H9 (cell line): ENCODE measurements around the gene CLVS2. TPM values are rescaled to one million over a fixed set of nuclear protein-coding genes. Genes with fewer than 3 reads are reported as not detected.

Experiments used
- DNase-seq: peaks from one replicate; pipeline ENCODE4 v3.0.0-alpha.2; 2017
- H2AFZ ChIP-seq: one replicate; pipeline ENCODE4 v1.6.1; 2013; ENCODE audit warnings: mild to moderate bottlenecking, low read length, control low read depth, moderate library complexity
- H2AK5ac ChIP-seq: 2 replicates; pipeline ENCODE4 v1.6.1; 2013; ENCODE audit warnings: low read length, control low read depth, mixed read lengths; ENCODE audit not compliant: insufficient read length
- H2BK120ac ChIP-seq: one replicate; pipeline ENCODE4 v1.6.1; 2013; ENCODE audit warnings: low read depth, mild to moderate bottlenecking, low read length, control low read depth, inconsistent platforms; ENCODE audit not compliant: poor library complexity, severe bottlenecking
- H2BK12ac ChIP-seq: 2 replicates; pipeline ENCODE4 v1.6.1; 2013; ENCODE audit warnings: low read length, control low read depth, mixed read lengths, low read depth; ENCODE audit not compliant: insufficient read length
- H2BK15ac ChIP-seq: 2 replicates; pipeline ENCODE4 v1.6.1; 2013; ENCODE audit warnings: low read depth, low read length, control low read depth
- H2BK20ac ChIP-seq: one replicate; pipeline ENCODE4 v1.6.1; 2013; ENCODE audit warnings: low read depth, mild to moderate bottlenecking, low read length, control low read depth, inconsistent platforms; ENCODE audit not compliant: poor library complexity, severe bottlenecking
- H2BK5ac ChIP-seq: 2 replicates; pipeline ENCODE4 v1.6.1; 2013; ENCODE audit warnings: low read length, control low read depth, mixed read lengths; ENCODE audit not compliant: insufficient read length
- H3K14ac ChIP-seq: 2 replicates; pipeline ENCODE4 v1.6.1; 2013; ENCODE audit warnings: low read length, control low read depth; ENCODE audit not compliant: insufficient read depth
- H3K18ac ChIP-seq: 2 replicates; pipeline ENCODE4 v1.6.1; 2013; ENCODE audit warnings: low read depth, mild to moderate bottlenecking, mixed read lengths, low read length, control low read depth; ENCODE audit not compliant: insufficient read length
- H3K23ac ChIP-seq: 2 replicates; pipeline ENCODE4 v1.6.1; 2013; ENCODE audit warnings: low read length, control low read depth, mixed read lengths, low read depth; ENCODE audit not compliant: insufficient read length
- H3K23me2 ChIP-seq: 2 replicates; pipeline ENCODE4 v1.6.1; 2013; ENCODE audit warnings: low read depth, mild to moderate bottlenecking, mixed read lengths, low read length, control low read depth; ENCODE audit not compliant: insufficient read length, poor library complexity, severe bottlenecking
- H3K27ac ChIP-seq: 2 replicates; pipeline ENCODE4 v1.5.1; 2013; ENCODE audit warnings: low read length, control low read depth, mixed read lengths, low read depth; ENCODE audit not compliant: insufficient read length
- H3K27me3 ChIP-seq: 2 replicates; pipeline ENCODE4 v1.6.1; 2013; ENCODE audit warnings: low read length, control low read depth, inconsistent platforms; ENCODE audit not compliant: insufficient read depth
- H3K4ac ChIP-seq: 2 replicates; pipeline ENCODE4 v1.6.1; 2013; ENCODE audit warnings: low read depth, mild to moderate bottlenecking, control low read depth, inconsistent platforms, low read length, moderate library complexity
- H3K4me1 ChIP-seq: 2 replicates; pipeline ENCODE4 v1.6.1; 2013; ENCODE audit warnings: low read length, control low read depth, inconsistent platforms; ENCODE audit not compliant: insufficient read depth
- H3K4me2 ChIP-seq: 2 replicates; pipeline ENCODE4 v1.6.1; 2013; ENCODE audit warnings: low read length, control low read depth, mixed read lengths; ENCODE audit not compliant: insufficient read length, insufficient read depth
- H3K56ac ChIP-seq: 2 replicates; pipeline ENCODE4 v1.6.1; 2013; ENCODE audit warnings: low read depth, mild to moderate bottlenecking, mixed read lengths, low read length, control low read depth; ENCODE audit not compliant: insufficient read length
- H3K79me1 ChIP-seq: 2 replicates; pipeline ENCODE4 v1.6.1; 2013; ENCODE audit warnings: low read depth, mild to moderate bottlenecking, moderate library complexity, low read length, control low read depth, inconsistent platforms; ENCODE audit not compliant: insufficient read depth, poor library complexity, severe bottlenecking
- H3K79me2 ChIP-seq: 2 replicates; pipeline ENCODE4 v1.6.1; 2013; ENCODE audit warnings: low read length, control low read depth, inconsistent platforms; ENCODE audit not compliant: insufficient read depth
- H3K9ac ChIP-seq: 2 replicates; pipeline ENCODE4 v1.6.1; 2013; ENCODE audit warnings: low read length, control low read depth, mixed read lengths; ENCODE audit not compliant: insufficient read length; ENCODE audit errors: extremely low read depth
- H3K9me3 ChIP-seq: one replicate; pipeline ENCODE4 v1.6.1; 2013; ENCODE audit warnings: low read depth, low read length, inconsistent platforms; ENCODE audit not compliant: control insufficient read depth
- H3T11ph ChIP-seq: one replicate; pipeline ENCODE4 v1.6.1; 2013; ENCODE audit warnings: mild to moderate bottlenecking, low read length, control low read depth, inconsistent platforms
- H4K20me1 ChIP-seq: one replicate; pipeline ENCODE4 v1.6.1; 2013; ENCODE audit not compliant: control insufficient read depth, insufficient read length, insufficient read depth
- H4K5ac ChIP-seq: 2 replicates; pipeline ENCODE4 v1.6.1; 2013; ENCODE audit warnings: low read depth, mild to moderate bottlenecking, mixed read lengths, low read length, control low read depth; ENCODE audit not compliant: insufficient read length
- H4K8ac ChIP-seq: replicated peaks from 2 replicates; pipeline ENCODE4 v1.6.1; 2013; ENCODE audit warnings: low read length, control low read depth, mixed read lengths, low read depth; ENCODE audit not compliant: insufficient read length
- H4K91ac ChIP-seq: 2 replicates; pipeline ENCODE4 v1.6.1; 2013; ENCODE audit warnings: low read depth, mild to moderate bottlenecking, moderate library complexity, mixed read lengths, low read length, control low read depth; ENCODE audit not compliant: insufficient read length
- H3K27ac Mint-ChIP-seq, 3 experiments: 2 replicates in 2 of 3; 3 replicates in 1 of 3; pipeline ENCODE4 v1.8.0; 2020 to 2021; ENCODE audit warnings: mixed read lengths in 3 of 3, mild to moderate bottlenecking in 1 of 3, moderate library complexity in 1 of 3
- H3K27me3 Mint-ChIP-seq: 2 replicates; pipeline ENCODE4 v1.8.0; 2021; ENCODE audit warnings: low read depth, mild to moderate bottlenecking, moderate library complexity, mixed read lengths
- H3K36me3 Mint-ChIP-seq, 3 experiments: 2 replicates in 2 of 3; 3 replicates in 1 of 3; pipeline ENCODE4 v1.8.0; 2020 to 2021; ENCODE audit warnings: low read depth in 3 of 3, mixed read lengths in 3 of 3; ENCODE audit not compliant: insufficient read depth in 1 of 3
- H3K4me1 Mint-ChIP-seq, 2 experiments: 2 replicates each; pipeline ENCODE4 v1.8.0; 2020; ENCODE audit warnings: mixed read lengths in 2 of 2
- H3K4me3 Mint-ChIP-seq, 2 experiments: 2 replicates in 1 of 2; 3 replicates in 1 of 2; pipeline ENCODE4 v1.8.0; 2020 to 2021; ENCODE audit warnings: mild to moderate bottlenecking in 2 of 2, mixed read lengths in 2 of 2, moderate library complexity in 1 of 2
- H3K9me3 Mint-ChIP-seq, 2 experiments: 2 replicates in 1 of 2; 3 replicates in 1 of 2; pipeline ENCODE4 v1.8.0; 2020; ENCODE audit warnings: mild to moderate bottlenecking in 2 of 2, mixed read lengths in 2 of 2, moderate library complexity in 1 of 2
- CTCF ChIP-seq: fragments of 200-600 bp; sonication (generic); conservative IDR thresholded peaks from 3 replicates; pipeline ENCODE4 v1.8.0; 2021; ENCODE audit warnings: antibody characterized with exemption, mild to moderate bottlenecking
- WGBS: extraction: QIAGEN DNeasy Blood & Tissue Kit; methylation state at CpG from one replicate; pipeline ENCODE4 v1.1.7; 2013; ENCODE audit warnings: missing lambda C conversion rate, low lambda C conversion rate, mixed read lengths; ENCODE audit not compliant: insufficient read length; ENCODE audit errors: extremely low coverage; 5-methylcytosine and 5-hydroxymethylcytosine counted together
- total RNA-seq: library from RNA; stranded (reverse); gene quantifications from 2 replicates; pipeline ENCODE4 v1.2.1, GENCODE V29; 2021

The CLVS2 gene
- total RNA-seq, 1 experiment from 2014 or later = 0.26 TPM

DNA sequence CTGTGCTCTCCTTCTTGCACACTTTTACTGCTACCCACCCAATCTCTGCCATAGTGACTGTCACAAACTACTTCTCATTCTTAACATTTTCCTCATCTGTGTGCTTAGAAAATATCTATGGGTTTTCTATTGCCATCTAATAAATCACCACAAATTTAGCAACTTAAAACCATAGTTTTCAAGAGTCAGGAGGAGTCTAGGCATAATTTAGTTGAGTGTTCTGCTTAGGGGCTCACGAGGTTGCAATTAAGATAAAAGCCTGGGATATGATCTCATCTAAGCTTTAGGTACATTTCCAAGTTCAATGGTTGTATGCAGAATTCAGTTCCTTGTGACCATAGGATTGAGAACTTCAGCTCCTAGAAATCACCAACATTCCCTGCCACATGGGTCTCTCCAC is 98.8 kb downstream of the CLVS2 start:
- no CpG with 5 or more reads among the region's 1 CpG for WGBS
- Mint-ChIP-seq H3K27me3 (no peaks in the 10 kb centered on the region), H3K27ac (peak overlapping the region in 1 of 3 experiments; percentile 30; a peak in 1 of 7 replicates), H3K4me1 (no peaks in the 10 kb centered on the region), H3K36me3 (no peaks in the 10 kb centered on the region), H3K4me3 (no peak overlapping the region), H3K9me3 (no peaks in the 10 kb centered on the region)
- H3K23ac ChIP-seq = no peak overlapping the region
- no peak overlapping the region for H3K27ac ChIP-seq
- no peak overlapping the region for H4K91ac ChIP-seq
- no peaks in the 10 kb centered on the region for H3K79me1 ChIP-seq
- H3K4me2 ChIP-seq = no peak overlapping the region
- no peak overlapping the region for H3K9ac ChIP-seq
- H4K8ac ChIP-seq = no peak overlapping the region
- no peak overlapping the region for H3K18ac ChIP-seq
- H3K56ac ChIP-seq = no peak overlapping the region
- no peak for TF ChIP-seq CTCF
- no peak overlapping the region for H2AK5ac ChIP-seq
- H2AFZ ChIP-seq = no peak overlapping the region
- H2BK120ac ChIP-seq = no peak overlapping the region
- no peak for DNase-seq
- H4K5ac ChIP-seq = no peak overlapping the region
- no peaks in the 10 kb centered on the region for H3K9me3 ChIP-seq
- H3K4me1 ChIP-seq = no peaks in the 10 kb centered on the region
- H3T11ph ChIP-seq = no peak overlapping the region
- H3K14ac ChIP-seq = no peak overlapping the region
- H3K79me2 ChIP-seq = no peaks in the 10 kb centered on the region
- H2BK12ac ChIP-seq = no peak overlapping the region
- no peak overlapping the region for H2BK20ac ChIP-seq
- H3K23me2 ChIP-seq = no peaks in the 10 kb centered on the region
- H3K4ac ChIP-seq = no peak overlapping the region
- no peaks in the 10 kb centered on the region for H4K20me1 ChIP-seq
- no peaks in the 10 kb centered on the region for H3K27me3 ChIP-seq
- no peak overlapping the region for H2BK5ac ChIP-seq
- no peak overlapping the region for H2BK15ac ChIP-seq
